ENCODE measurements around the gene EPHA2.
A peak's percentile ranks its signal among the peaks of the same experiment; 100 is the strongest.
"Not testable (repeated sequence)": the region's sequence is repeated elsewhere in the genome, so short reads cannot be mapped to it uniquely, and the experiment has no call there.

The EPHA2 gene

DNA sequence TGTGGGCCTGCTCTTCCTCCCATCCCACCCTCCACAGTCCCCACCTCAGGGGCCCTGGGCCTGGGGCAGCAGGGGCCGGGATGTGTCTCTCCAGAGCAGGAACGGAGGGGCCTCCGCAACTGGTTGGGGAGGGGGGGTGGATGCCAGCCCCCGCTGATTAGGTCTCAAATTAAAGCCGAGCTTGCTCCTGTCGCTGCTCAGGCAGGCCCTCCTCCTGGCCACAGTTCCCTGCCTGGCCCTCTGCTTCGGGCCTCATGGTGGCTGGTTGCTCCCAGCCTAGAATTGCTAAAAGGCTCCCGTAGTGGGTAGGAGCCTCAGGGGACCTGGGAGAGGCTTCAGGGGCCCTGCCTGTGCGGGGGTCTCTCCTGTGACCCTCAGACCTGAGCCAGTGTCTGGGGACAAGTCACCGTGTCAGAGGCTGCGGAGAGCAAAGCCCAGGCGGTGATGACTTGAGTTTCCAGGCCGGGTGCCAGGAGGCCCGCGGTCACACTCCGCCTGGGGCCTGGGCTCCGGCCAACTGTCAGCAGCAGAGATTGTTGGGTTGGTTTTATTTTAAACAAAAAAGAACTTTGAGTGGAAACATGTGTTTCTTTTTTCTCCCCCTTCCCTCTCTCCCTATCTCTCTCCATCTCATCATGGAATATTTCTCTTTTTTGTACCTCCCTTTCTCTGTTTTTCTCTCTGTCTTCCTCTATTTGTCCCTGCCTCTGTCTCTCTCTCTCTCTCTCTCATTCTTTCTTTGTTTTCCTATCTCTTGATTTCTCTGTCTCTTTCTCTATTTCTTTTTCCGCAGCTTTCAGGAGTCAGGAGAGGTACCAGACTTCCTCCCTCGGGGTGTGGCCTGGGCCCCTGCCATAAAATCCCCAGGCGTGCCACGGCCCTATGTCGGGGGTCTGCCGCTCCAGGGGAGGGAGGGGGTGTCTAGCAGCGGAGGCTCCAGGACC is 20.0 kb upstream of the EPHA2 start:
- Mint-ChIP-seq H3K4me1 (no peaks in the 10 kb centered on the region), H3K9me3 (no peaks in the 10 kb centered on the region), H3K27ac (no peak overlapping the region), H3K36me3 (no peaks in the 10 kb centered on the region), H3K4me3 (no peak overlapping the region)
- no peak for DNase-seq (ENCODE audit: low spot score in 2 of 2)
- ATAC-seq: no peak

DNA sequence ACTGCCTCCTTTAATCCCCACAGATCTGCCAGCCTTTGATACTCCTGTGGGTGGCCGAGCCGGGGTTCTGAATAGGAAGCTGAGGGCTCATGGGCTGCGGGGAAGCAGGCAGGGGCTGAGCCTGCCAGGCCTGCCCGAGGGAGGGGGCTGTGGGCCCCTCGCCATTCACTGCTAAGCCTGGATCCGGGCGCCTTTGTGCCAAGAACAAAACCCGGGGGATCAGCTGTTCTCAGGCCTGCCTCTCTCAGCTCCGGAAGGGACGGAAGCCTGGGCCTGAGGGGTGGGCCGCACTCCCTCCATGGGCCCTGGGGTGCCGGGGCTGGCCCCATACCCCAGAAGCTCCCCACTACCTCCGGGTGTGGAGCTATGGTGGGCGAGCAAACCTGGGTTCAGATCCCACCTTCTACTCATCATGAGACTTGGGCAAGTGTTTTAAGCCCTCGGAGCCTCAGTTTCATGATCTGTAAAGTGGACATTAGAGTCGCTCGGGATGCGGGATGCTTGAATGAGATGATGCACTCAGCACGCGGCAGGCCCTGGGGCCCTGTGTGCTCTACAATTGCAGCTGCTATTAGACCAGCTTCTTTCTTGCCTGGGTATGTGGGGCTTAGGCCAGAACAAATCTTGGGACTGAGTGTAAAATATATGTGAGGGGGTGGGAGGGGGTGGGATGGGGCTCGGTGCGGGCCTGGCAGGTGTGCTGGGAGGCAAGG is 19.2 kb upstream of the EPHA2 start:
- ATAC-seq (no peak), DNase-seq (ENCODE audit: low spot score in 2 of 2) (no peak)
- Mint-ChIP-seq H3K27ac (peak overlapping the region; percentile 68), H3K4me1 (no peaks in the 10 kb centered on the region), H3K36me3 (no peaks in the 10 kb centered on the region), H3K9me3 (no peaks in the 10 kb centered on the region), H3K4me3 (no peak overlapping the region)

DNA sequence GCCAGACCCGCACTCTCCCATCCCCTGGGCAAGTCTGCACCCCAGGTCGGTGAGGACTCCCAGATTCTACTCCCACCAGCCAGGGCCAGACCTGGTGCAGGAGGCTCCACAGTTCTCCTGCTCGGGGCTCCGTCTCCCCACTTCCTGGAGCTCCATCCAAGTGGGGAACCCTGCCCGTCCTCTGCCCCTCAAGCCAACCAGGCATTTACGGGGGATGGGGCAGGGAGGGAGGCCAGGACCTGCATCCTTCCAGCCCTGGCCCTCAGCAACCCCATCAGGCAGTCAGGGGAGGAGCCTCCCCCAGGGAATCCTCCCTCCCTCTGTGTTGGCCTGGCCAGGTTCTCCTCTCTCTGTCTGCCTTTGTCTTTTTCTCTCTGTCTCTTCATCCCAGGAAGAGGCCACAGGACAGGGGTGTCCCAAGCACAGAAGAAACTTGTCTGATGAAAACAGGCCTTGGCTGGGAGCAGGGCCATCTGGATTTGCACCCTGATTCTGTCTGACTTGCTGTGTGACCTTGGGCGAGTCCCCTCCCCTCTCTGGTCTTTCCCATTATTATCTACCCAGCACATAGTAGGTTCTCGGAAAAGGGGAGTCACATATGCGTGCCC is 18.5 kb upstream of the EPHA2 start:
- no peak for ATAC-seq
- H3K27ac Mint-ChIP-seq: peak overlapping the region; percentile 68
- H3K4me3 Mint-ChIP-seq: no peak overlapping the region

DNA sequence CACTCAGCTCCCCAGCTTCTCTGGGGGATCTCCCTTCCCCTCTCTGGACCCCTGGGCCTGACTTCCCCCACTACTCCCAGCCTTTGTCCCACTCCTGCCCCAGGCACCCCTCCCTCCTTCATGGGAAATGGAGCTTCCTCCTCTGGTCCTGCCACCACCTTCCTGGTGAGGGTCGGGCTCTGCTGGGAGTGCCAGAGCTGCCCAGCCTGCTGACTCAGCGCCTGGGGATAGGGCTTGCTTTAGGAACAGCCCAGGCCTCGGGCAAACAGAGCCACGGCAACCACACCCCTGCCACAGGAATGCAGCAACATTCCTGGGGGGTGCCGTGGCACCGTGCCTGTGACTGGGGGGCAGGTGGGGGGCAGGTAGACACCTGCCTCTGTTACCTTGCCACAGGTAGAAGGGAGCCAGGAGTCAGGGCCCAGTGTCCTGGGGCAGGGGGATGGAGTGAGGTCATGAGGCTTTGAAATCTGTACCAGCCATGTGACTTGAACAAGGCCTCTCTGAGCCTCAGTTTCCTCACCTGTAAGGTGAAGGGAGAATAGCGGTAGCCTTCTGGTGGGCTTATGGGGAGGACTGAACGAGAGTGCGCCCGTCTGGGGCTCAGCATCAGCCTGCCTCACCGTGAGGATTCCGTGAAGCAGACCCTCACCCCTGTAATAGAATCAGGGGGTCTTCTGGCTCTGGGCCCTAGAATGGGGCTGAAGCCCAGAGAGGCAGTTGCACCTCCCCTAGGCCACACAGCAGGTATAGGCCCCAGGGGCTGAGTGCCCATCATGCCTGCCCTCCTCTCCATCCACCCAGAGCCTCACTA is 17.8 kb upstream of the EPHA2 start:
- Mint-ChIP-seq H3K4me1 (peaks cover 8% of the 10 kb centered on the region), H3K4me3 (no peak overlapping the region), H3K9me3 (no peaks in the 10 kb centered on the region), H3K36me3 (no peaks in the 10 kb centered on the region), H3K27ac (no peak overlapping the region)
- ATAC-seq (no peak), DNase-seq (ENCODE audit: low spot score in 2 of 2) (no peak)

More for the DNA sequence above, 18.5 kb upstream of the EPHA2 start:
- Mint-ChIP-seq H3K36me3 (no peaks in the 10 kb centered on the region), H3K4me1 (peaks cover 1% of the 10 kb centered on the region), H3K9me3 (no peaks in the 10 kb centered on the region)
- no peak for DNase-seq (ENCODE audit: low spot score in 2 of 2)

DNA sequence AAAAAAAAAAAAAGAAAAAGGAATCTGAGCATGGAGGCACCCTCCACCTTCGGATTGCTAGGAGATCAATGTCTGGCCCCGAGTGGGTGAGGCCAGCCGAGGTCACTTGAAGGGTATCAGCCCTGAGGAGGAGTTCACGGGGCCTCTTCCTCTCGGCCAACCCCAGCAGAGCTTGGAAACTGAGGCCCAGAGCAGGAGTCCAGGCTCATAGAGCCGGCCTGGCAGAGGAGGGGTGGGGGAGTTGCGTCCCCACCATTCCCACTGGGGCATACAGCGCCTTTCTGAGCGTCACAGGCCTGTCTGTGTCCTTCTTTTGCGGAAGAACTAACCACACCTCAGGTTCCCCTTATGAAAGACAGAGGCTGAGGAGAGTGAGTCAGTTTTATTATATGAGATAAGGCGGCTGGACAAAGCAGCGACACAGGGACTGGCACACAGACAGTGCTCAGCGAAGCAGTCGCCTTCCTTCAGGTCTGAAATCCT is 17.1 kb upstream of the EPHA2 start:
- no peaks in the 10 kb centered on the region for H3K36me3 Mint-ChIP-seq
- H3K4me1 Mint-ChIP-seq: peaks cover 15% of the 10 kb centered on the region
- no peaks in the 10 kb centered on the region for H3K9me3 Mint-ChIP-seq
- H3K27ac Mint-ChIP-seq: no peak overlapping the region
- ATAC-seq (no peak), DNase-seq (ENCODE audit: low spot score in 2 of 2) (no peak)
- H3K4me3 Mint-ChIP-seq: no peak overlapping the region

DNA sequence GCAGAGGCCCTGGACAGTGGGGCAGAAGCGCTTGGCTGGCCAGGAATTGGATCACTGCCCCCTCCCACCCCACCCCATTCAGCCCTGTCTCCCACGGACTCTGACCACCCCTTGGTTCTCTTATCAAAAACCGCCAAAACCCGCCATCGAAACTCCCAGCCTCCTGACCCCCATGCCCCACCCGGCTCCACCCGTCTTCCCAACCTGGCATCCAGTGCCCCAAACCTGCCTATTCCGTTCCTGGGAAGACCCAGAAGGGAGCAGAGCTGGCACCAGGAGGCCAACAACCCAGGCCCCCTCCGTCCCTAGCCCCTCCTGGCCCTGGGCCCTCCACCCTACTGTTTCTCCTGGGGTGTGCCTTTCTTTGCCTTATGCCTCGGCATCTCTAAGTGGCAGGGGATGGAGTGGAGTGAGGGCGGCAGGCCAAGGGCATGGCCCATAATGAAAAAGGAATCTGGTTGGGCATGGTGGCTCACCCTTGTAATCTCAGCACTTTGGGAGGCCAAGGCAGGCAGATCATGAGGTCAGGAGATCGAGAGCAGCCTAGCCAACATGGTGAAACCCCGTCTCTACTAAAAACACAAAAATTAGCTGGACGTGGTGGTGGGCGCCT is 16.5 kb upstream of the EPHA2 start:
- no peaks in the 10 kb centered on the region for H3K36me3 Mint-ChIP-seq
- no peak for ATAC-seq
- no peak overlapping the region for H3K4me3 Mint-ChIP-seq
- no peak overlapping the region for H3K27ac Mint-ChIP-seq
- peaks cover 15% of the 10 kb centered on the region for H3K4me1 Mint-ChIP-seq
- no peak for DNase-seq (ENCODE audit: low spot score in 2 of 2)
- no peaks in the 10 kb centered on the region for H3K9me3 Mint-ChIP-seq

DNA sequence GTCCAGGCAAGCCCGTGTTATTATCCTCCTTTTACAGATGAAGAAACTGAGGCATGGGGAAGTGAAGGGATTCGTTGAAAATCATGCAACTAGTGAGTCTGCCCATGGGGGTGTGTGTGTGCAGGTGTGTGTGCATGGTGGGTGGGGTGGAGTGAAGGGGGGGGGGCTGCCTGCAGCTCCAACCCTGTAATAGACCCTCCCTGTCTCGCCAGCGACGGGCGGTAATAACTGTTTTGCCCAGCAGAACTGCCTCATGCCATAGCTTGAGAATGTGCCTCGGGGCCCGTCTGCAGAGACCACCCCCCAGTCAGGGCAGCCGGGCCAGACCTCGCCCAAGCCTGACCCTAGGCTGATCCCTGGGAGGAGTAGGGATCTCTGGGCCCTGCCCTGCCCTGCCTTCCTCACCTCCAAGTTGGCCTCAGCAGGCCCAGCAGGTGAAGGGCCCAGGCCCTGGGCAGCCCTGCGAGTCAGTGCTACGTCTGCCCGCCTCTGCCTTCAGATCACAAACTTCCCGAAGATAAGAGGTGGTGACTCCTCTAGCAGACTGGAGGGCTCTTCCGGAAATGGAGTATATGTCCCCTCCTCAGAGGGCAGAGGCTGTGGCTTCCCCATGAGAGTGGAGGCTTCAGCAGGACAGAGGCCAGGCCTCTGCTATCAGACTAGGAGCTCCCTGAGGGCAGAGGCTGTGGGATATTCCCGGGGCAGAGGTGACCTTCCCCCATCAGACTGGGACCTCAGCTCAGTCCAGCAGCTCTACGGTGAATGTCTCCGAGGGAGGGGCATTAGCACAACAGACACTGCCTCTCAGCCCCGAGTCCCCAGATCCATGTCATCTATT is 15.7 kb upstream of the EPHA2 start:
- peaks cover 15% of the 10 kb centered on the region for H3K4me1 Mint-ChIP-seq
- no peak for ATAC-seq
- no peak for DNase-seq (ENCODE audit: low spot score in 2 of 2)
- H3K27ac Mint-ChIP-seq: no peak overlapping the region
- no peak overlapping the region for H3K4me3 Mint-ChIP-seq
- no peaks in the 10 kb centered on the region for H3K9me3 Mint-ChIP-seq
- no peaks in the 10 kb centered on the region for H3K36me3 Mint-ChIP-seq

DNA sequence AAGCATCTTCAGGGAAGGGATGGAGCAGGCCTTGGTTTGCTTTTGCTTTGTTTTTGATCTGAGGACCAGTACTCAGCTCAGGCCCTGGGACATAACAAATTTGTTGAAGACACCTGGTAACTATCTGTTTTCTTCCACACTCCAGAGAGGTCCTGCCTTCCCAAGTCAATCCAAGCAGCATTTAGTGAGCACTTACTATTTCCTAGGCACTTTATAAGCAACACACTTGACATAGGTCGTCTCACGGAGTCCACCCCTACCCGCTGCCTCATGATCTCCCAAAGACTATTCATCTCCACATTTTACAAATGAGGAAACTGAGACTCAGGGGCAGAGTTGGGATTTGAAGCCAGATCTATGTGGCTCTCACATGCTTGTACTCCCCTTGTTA is 14.4 kb upstream of the EPHA2 start:
- ATAC-seq (no peak), DNase-seq (ENCODE audit: low spot score in 2 of 2) (no peak)
- no peaks in the 10 kb centered on the region for H3K36me3 Mint-ChIP-seq
- no peak overlapping the region for H3K4me3 Mint-ChIP-seq
- peaks cover 25% of the 10 kb centered on the region for H3K4me1 Mint-ChIP-seq
- no peaks in the 10 kb centered on the region for H3K9me3 Mint-ChIP-seq
- no peak overlapping the region for H3K27ac Mint-ChIP-seq

DNA sequence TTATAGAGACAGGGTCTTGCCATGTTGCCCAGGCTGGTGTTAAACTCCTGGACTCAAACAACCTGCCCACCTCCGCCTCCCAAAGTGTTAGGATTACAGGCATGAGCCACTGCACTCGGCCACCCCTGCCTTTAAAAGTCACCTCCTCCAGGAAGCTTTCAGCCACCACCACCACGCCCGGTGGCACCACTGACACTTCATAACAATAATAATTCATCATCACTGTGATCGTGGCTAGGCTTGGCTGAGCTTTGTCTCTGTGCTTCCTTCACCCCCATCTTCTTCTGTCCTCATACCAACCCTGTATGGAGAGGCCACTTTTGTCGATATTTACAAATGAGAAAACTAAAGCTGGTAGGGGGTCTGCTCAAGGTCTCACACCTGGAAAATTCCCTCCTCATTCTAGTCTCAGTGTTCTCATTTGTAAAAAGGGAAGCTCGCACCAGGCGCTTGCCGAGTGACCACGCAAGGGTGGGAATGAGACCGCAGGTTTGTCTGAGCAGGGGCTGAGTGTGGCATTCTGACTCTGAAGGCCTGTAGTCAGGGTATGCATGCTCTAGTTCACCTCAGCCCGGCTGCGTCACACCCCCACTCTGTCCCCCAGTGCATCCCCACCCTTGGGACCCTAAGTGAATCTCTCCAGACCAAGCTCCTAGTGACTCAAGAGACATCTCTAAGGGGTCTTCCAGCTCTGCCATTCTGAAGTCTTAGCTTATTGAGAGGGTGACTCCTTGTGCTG is 12.9 kb upstream of the EPHA2 start:
- Mint-ChIP-seq H3K4me1 (peaks cover 38% of the 10 kb centered on the region), H3K4me3 (peak overlapping the region; percentile 62), H3K27ac (no peak overlapping the region), H3K9me3 (no peaks in the 10 kb centered on the region), H3K36me3 (no peaks in the 10 kb centered on the region)
- DNase-seq (ENCODE audit: low spot score in 2 of 2): no peak
- ATAC-seq: peak; percentile 85

DNA sequence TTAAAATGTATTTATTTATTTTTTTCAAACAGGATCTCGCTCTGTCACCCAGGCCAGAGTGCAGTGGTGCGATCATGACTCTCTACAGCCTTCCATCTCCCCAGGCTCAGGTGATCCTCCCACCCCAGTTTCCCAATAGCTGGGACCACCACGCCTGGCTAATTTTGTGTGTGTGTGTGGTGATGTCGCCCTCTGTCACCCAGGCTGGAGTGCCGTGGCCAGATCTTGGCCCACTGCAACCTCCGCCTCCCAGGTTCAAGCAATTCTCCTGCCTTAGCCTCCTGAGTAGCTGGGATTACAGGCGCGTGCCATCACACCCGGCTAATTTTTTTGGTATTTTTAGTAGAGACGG is 12.3 kb upstream of the EPHA2 start:
- not testable (repeated sequence) for DNase-seq (ENCODE audit: low spot score in 2 of 2); ATAC-seq; H3K27ac Mint-ChIP-seq; H3K36me3 Mint-ChIP-seq; H3K9me3 Mint-ChIP-seq
- H3K4me1 Mint-ChIP-seq: peaks cover 41% of the 10 kb centered on the region
- peak overlapping the region; percentile 62 for H3K4me3 Mint-ChIP-seq

DNA sequence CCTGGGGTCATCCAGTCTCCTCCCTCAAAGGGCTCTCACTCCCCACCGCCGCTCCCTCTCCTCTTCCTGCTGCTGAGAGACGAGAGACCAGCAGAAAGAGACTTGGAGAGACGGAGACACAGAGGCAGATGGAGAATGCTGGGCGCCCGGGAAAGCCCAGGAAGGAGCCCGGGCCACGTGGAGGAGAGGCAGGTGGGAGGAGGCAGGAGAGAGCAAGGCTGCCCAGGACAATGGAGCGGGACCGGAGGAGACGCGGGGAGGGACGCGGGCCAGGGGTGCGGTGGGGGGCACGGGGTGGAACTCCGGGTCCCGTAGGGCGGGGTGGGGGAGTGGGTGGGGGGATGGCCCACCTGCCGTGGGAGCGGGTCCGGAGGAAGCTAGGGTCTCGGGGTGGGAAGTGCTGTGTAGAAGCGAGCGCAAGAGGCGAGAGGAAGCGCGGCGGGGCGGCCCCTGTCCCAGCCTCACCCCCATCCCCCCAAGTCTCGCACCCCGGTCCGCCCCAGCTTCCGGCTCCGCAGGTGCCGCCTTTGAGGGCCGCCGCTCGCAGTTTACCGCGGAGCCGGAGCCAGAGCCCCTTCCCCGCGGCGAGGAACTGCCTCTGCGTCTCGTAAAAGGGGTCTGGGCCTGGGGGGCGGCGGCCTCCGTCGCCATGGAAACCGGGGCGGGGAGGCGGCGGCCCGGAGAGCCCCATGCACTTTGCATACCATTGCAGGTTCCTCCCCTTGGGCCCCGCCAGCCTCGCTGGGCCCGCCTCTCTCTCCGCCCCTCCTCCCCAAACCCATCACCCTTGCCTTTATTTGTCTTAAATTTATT is 11.7 kb upstream of the EPHA2 start:
- H3K9me3 Mint-ChIP-seq: no peaks in the 10 kb centered on the region
- H3K4me1 Mint-ChIP-seq: peaks cover 44% of the 10 kb centered on the region
- no peaks in the 10 kb centered on the region for H3K36me3 Mint-ChIP-seq
- DNase-seq (ENCODE audit: low spot score in 2 of 2) (peak; percentile 48 to 71), ATAC-seq (peak; percentile 80)
- H3K27ac Mint-ChIP-seq: no peak overlapping the region
- H3K4me3 Mint-ChIP-seq: peak overlapping the region; percentile 62

DNA sequence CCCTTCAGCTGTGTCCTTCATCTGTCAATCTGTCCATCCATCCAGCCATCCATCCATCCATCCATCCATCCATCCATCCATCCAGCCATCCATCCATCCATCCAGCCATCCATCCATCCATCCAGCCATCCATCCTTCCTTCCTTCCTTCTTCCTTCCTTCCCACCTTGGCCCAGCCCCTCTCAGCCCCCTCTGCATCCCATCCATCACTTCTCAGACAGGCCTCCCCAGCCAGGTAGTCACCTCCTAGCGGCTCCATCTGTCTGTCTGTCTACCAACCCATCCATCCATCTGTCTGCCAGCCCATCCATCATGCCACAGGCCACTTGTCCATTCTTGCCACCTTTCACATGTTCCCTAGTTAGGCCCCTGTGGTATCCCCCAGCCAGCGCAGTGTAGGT is 10.2 kb upstream of the EPHA2 start:
- Mint-ChIP-seq H3K27ac (peak overlapping the region; percentile 32), H3K36me3 (no peaks in the 10 kb centered on the region), H3K9me3 (no peaks in the 10 kb centered on the region), H3K4me3 (no peak overlapping the region), H3K4me1 (peaks cover 58% of the 10 kb centered on the region)
- no peak for ATAC-seq
- no peak for DNase-seq (ENCODE audit: low spot score in 2 of 2)

DNA sequence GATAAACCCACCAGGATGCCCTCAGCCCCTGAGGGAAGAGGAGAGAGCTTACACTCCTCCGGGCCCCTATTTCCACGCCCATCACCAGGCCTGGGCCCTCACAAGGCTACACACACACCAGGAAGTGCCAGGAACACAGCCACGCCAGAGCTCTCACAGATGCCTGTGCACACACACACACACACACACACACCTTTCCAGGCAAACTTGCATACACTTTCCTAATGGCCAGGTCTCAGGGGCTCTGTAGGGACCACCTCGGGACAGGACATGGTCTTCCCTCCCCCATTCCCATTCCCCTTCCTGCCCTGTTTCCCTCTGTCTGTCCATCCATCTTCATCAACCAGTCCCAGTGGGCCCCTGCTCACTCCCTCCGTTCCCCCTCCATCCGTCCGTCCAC is 9.7 kb upstream of the EPHA2 start:
- Mint-ChIP-seq H3K4me1 (peaks cover 58% of the 10 kb centered on the region), H3K4me3 (no peak overlapping the region), H3K36me3 (no peaks in the 10 kb centered on the region), H3K27ac (no peak overlapping the region), H3K9me3 (no peaks in the 10 kb centered on the region)
- no peak for DNase-seq (ENCODE audit: low spot score in 2 of 2)
- no peak for ATAC-seq

All from stimulated activated effector memory CD8-positive, alpha-beta T cell treated with anti-CD3 and anti-CD28 coated beads, Interleukin-12 subunit alpha, Interleukin-12 subunit beta, amount 100 ng/mL, for 72 hours (primary cell).